Keratinocyte (primary cell): Measurements from ENCODE around the gene PPP1R7. TPM values are rescaled to one million over a fixed set of nuclear protein-coding genes. Genes with fewer than 3 reads are reported as not detected.

Experiments
- DNase-seq: peaks from one replicate; pipeline ENCODE4 v3.0.0-alpha.2; 2011; ENCODE audit warnings: low read depth, missing footprints, low spot score
- FAIRE-seq: peaks from 2 replicates; lab custom pipeline; 2011; peaks lifted over from hg19 to GRCh38; lab: Jason Lieb, UNC
- H2AFZ ChIP-seq: 2 replicates; pipeline ENCODE4 v1.6.0; 2012; ENCODE audit warnings: low read length, control low read depth, inconsistent platforms; ENCODE audit not compliant: control insufficient read depth
- H3K27ac ChIP-seq: 2 replicates; pipeline ENCODE4 v1.5.1; 2011; ENCODE audit warnings: low read length; ENCODE audit not compliant: control insufficient read depth, insufficient read depth
- H3K27me3 ChIP-seq: 3 replicates; pipeline ENCODE4 v1.6.0; 2011; ENCODE audit warnings: low read length; ENCODE audit not compliant: control insufficient read depth, insufficient read depth; ENCODE audit errors: extremely low read depth
- H3K36me3 ChIP-seq, 2 experiments: 2 replicates in 1 of 2; 3 replicates in 1 of 2; pipeline ENCODE4 v1.5.1; 2011; ENCODE audit warnings: low read length in 2 of 2, mild to moderate bottlenecking in 1 of 2; ENCODE audit not compliant: control insufficient read depth in 2 of 2, insufficient read depth in 2 of 2; ENCODE audit errors: extremely low read depth in 1 of 2
- H3K4me1 ChIP-seq: 3 replicates; pipeline ENCODE4 v1.5.1; 2011; ENCODE audit warnings: low read length; ENCODE audit not compliant: control insufficient read depth, insufficient read depth; ENCODE audit errors: extremely low read depth
- H3K4me2 ChIP-seq: 3 replicates; pipeline ENCODE4 v1.6.0; 2011; ENCODE audit warnings: low read depth, low read length; ENCODE audit not compliant: control insufficient read depth, insufficient read depth; ENCODE audit errors: extremely low read depth
- H3K4me3 ChIP-seq, 3 experiments: fragments of 200-600 bp in 1 of 3; sonication (generic) in 1 of 3; 2 replicates in 2 of 3; 3 replicates in 1 of 3; pipeline ENCODE4 v1.5.1; 2011 to 2016; ENCODE audit warnings: low read length in 3 of 3, mild to moderate bottlenecking in 3 of 3, control low read depth in 2 of 3, inconsistent platforms in 1 of 3, low read depth in 1 of 3, mixed read lengths in 1 of 3, mixed run types in 1 of 3, moderate library complexity in 1 of 3; ENCODE audit not compliant: control insufficient read depth in 2 of 3, insufficient read depth in 2 of 3; ENCODE audit errors: extremely low read depth in 1 of 3
- H3K79me2 ChIP-seq: 2 replicates; pipeline ENCODE4 v1.6.0; 2012; ENCODE audit warnings: low read length; ENCODE audit not compliant: control insufficient read depth, insufficient read depth
- H3K9ac ChIP-seq: 3 replicates; pipeline ENCODE4 v1.6.0; 2011; ENCODE audit warnings: low read length; ENCODE audit not compliant: control insufficient read depth, insufficient read depth; ENCODE audit errors: extremely low read depth
- H3K9me1 ChIP-seq: 3 replicates; pipeline ENCODE4 v1.6.0; 2011; ENCODE audit warnings: low read length; ENCODE audit not compliant: control insufficient read depth, insufficient read depth; ENCODE audit errors: extremely low read depth
- H3K9me3 ChIP-seq: 2 replicates; pipeline ENCODE4 v1.5.1; 2012; ENCODE audit warnings: low read depth, low read length; ENCODE audit not compliant: control insufficient read depth
- H4K20me1 ChIP-seq: 3 replicates; pipeline ENCODE4 v1.6.0; 2011; ENCODE audit warnings: low read length; ENCODE audit not compliant: control insufficient read depth, insufficient read depth; ENCODE audit errors: extremely low read depth
- CTCF ChIP-seq, 3 experiments: IDR thresholded peaks in 1 of 3; conservative IDR thresholded peaks in 1 of 3; optimal IDR thresholded peaks in 1 of 3; 2 replicates in 2 of 3; 3 replicates in 1 of 3; pipeline versions ENCODE3 to v1.5.1; 2011; ENCODE audit warnings: low read length in 3 of 3, mild to moderate bottlenecking in 3 of 3, moderate library complexity in 2 of 3, control low read depth in 1 of 3, inconsistent platforms in 1 of 3; ENCODE audit not compliant: insufficient read depth in 2 of 3; ENCODE audit errors: extremely low read depth in 1 of 3
- EZH2 ChIP-seq: IDR thresholded peaks from one replicate; pipeline ENCODE4 v1.6.1; 2012; ENCODE audit warnings: inconsistent platforms, mild to moderate bottlenecking, low read length, moderate library complexity
- dilution Hi-C: fragments of 300-500 bp; cut with MboI; formaldehyde crosslinking; loops from one replicate; pipeline ENCODE4 v1.7.0; 2020; ENCODE audit warnings: low sequenced_read_pairs; ENCODE audit not compliant: extremely low pct_ligation_motif_present
- polyA plus RNA-seq, 5 experiments: library from polyadenylated mRNA; depleted of rRNA in 3 of 5; stranded (reverse) in 3 of 5; stranded (forward) in 1 of 5; unstranded in 1 of 5; fragments of >200 nt; gene quantifications; 1 replicate in 1 of 5; 2 replicates in 3 of 5; 3 replicates in 1 of 5; pipeline versions ENCODE4 v1.2.1 to v1.2.3, GENCODE V29; 2011 to 2012; ENCODE audit warnings: missing spikeins in 2 of 5, low read depth in 1 of 5, low replicate concordance in 1 of 5

The PPP1R7 gene
- polyA plus RNA-seq, 1 donor (not counting 4 experiments of a cell fraction or from before 2014, with no cell fraction given) = 84.9 TPM

GRCh38 chr2:241140445-241140840 lies 9.8 kb upstream of the PPP1R7 start:
- Histone ChIP-seq H3K4me1 (no peaks in the 10 kb centered on the region), H3K9ac (no peak overlapping the region), H3K9me1 (no peaks in the 10 kb centered on the region), H3K79me2 (no peaks in the 10 kb centered on the region), H4K20me1 (no peaks in the 10 kb centered on the region), H3K27me3 (no peaks in the 10 kb centered on the region), H3K27ac (no peak overlapping the region), H3K4me2 (no peak overlapping the region), H3K36me3 (peaks cover 0 to 4% of the 10 kb centered on the region in 2 experiments), H3K9me3 (no peaks in the 10 kb centered on the region), H3K4me3 (no peak overlapping the region), H2AFZ (no peak overlapping the region)
- FAIRE-seq = no peak
- no peak for DNase-seq
- dilution Hi-C loops = no loop called here
- TF ChIP-seq EZH2 (no peak), CTCF (optimal IDR thresholded peaks at IDR 0.05 in 1 of 3, IDR thresholded peaks at IDR 0.05 in 1 of 3, conservative IDR thresholded peaks at IDR 0.05 in 1 of 3; ENCODE audit: extremely low read depth in 1 of 3, insufficient read depth in 2 of 3, low read length in 3 of 3) (no peak)

DNA sequence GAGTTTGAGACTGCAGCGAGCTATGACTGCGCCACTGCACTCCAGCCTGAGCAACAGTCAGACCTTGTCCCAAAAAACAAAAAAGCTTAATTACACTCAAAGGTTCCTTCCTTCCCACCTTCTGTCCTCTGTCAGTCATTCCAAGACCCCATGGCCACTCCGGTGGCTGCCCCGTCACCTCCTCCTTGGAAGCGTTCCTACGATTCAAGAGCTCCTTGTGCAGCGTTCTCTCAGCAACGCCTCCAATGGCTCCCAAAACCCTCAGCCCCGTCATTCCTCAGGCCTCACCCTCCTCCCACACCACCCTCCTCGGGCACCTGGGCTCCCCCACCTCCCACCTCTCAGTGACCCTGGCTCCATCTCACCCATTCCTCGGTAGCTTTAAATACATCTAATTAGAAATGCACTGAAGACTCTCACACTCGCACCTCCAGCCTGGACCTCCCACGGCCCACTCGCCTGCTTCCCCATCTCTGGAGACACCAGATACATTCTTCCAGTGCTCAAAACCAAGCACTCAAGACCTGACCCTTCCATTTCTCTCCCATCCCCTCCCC lies 9.0 kb upstream of the PPP1R7 start:
- FAIRE-seq = no peak
- TF ChIP-seq EZH2 (no peak), CTCF (optimal IDR thresholded peaks at IDR 0.05 in 1 of 3, IDR thresholded peaks at IDR 0.05 in 1 of 3, conservative IDR thresholded peaks at IDR 0.05 in 1 of 3; ENCODE audit: extremely low read depth in 1 of 3, insufficient read depth in 2 of 3, low read length in 3 of 3) (no peak)
- H3K4me1 ChIP-seq = no peaks in the 10 kb centered on the region
- no peaks in the 10 kb centered on the region for H3K79me2 ChIP-seq
- no peak overlapping the region for H3K4me2 ChIP-seq
- H3K9me3 ChIP-seq = no peaks in the 10 kb centered on the region
- H3K36me3 ChIP-seq = peaks cover 0 to 4% of the 10 kb centered on the region in 2 experiments
- no peak overlapping the region for H2AFZ ChIP-seq
- H3K27ac ChIP-seq = no peak overlapping the region
- dilution Hi-C loops = no loop called here
- no peak overlapping the region for H3K9ac ChIP-seq
- H4K20me1 ChIP-seq = no peaks in the 10 kb centered on the region
- no peaks in the 10 kb centered on the region for H3K27me3 ChIP-seq
- no peak for DNase-seq
- no peak overlapping the region for H3K4me3 ChIP-seq
- H3K9me1 ChIP-seq = no peaks in the 10 kb centered on the region
